Panc1 (cell line): ENCODE data around the gene EVC. TPM values are rescaled to one million over a fixed set of nuclear protein-coding genes. Genes with fewer than 3 reads are reported as not detected.

Source experiments
- ATAC-seq: fragments of 200-7000 bp; cut with Tn5 transposase; 2 replicates; pipeline ENCODE4 v1.9.1; 2020; ENCODE audit warnings: mild to moderate bottlenecking, moderate library complexity
- BruUV-seq: library from RNA; stranded (reverse); fragments of 400-500 nt; replicated peaks from 2 replicates; lab custom pipeline; 2021; lab: Mats Ljungman, UMichigan
- CTCF ChIA-PET: fragments of 300-600 bp; sonication (Branson Sonifier 250); formaldehyde crosslinking; loops from one replicate; lab custom pipeline; 2022; ENCODE audit warnings: antibody characterized with exemption; lab: Charles Lee
- POLR2A ChIA-PET: fragments of 300-600 bp; sonication (Branson Sonifier 250); formaldehyde crosslinking; loops from one replicate; lab custom pipeline; 2022; ENCODE audit warnings: antibody characterized with exemption; lab: Charles Lee
- DNase-seq: peaks from one replicate; pipeline ENCODE4 v3.0.0-alpha.2; 2010; ENCODE audit warnings: low read depth, low spot score
- H3K27ac ChIP-seq: 2 replicates; pipeline ENCODE4 v1.5.1; 2011; ENCODE audit warnings: mild to moderate bottlenecking, low read length, inconsistent platforms
- H3K27me3 ChIP-seq: fragments of 200-500 bp; sonication (Bioruptor generic); 2 replicates; pipeline ENCODE4 v1.6.0; 2014; ENCODE audit warnings: low read length, inconsistent platforms; ENCODE audit not compliant: control insufficient read depth, insufficient read depth
- H3K36me3 ChIP-seq: fragments of 200-500 bp; sonication (Bioruptor generic); 2 replicates; pipeline ENCODE4 v1.5.1; 2014; ENCODE audit warnings: inconsistent platforms, mild to moderate bottlenecking, low read length, moderate library complexity; ENCODE audit not compliant: control insufficient read depth, insufficient read depth
- H3K4me1 ChIP-seq: 2 replicates; pipeline ENCODE4 v1.5.1; 2011; ENCODE audit warnings: inconsistent platforms, mild to moderate bottlenecking, low read length, moderate library complexity; ENCODE audit not compliant: control insufficient read depth, insufficient read depth
- H3K4me3 ChIP-seq, 2 experiments: 2 replicates each; pipeline ENCODE4 v1.5.1; 2011 to 2012; ENCODE audit warnings: low read depth in 2 of 2, low read length in 2 of 2, mild to moderate bottlenecking in 2 of 2, inconsistent platforms in 1 of 2, moderate library complexity in 1 of 2
- H3K9me3 ChIP-seq: fragments of 200-500 bp; sonication (Bioruptor generic); 2 replicates; pipeline ENCODE4 v1.5.1; 2014; ENCODE audit warnings: low read depth, mild to moderate bottlenecking, inconsistent platforms, low read length, moderate library complexity; ENCODE audit not compliant: control insufficient read depth, insufficient read depth
- CTCF ChIP-seq: fragments of 450-650 bp; IDR thresholded peaks from 2 replicates; pipeline ENCODE4 v1.5.1; 2017; ENCODE audit warnings: mild to moderate bottlenecking
- POLR2AphosphoS5 ChIP-seq: IDR thresholded peaks from 2 replicates; pipeline ENCODE4 v1.6.1; 2012; ENCODE audit warnings: mild to moderate bottlenecking, low read depth, low read length, moderate library complexity
- REST ChIP-seq, 2 experiments: IDR thresholded peaks; 2 replicates each; pipeline ENCODE4 v1.6.1; 2011 to 2012; ENCODE audit warnings: low read depth in 2 of 2, control low read depth in 1 of 2, low read length in 1 of 2, mild to moderate bottlenecking in 1 of 2, moderate library complexity in 1 of 2; ENCODE audit not compliant: insufficient read depth in 1 of 2
- SIN3A ChIP-seq: IDR thresholded peaks from 2 replicates; pipeline ENCODE4 v1.6.1; 2012; ENCODE audit warnings: low read depth, mild to moderate bottlenecking, low read length, moderate library complexity, borderline replicate concordance; ENCODE audit not compliant: insufficient read depth
- TCF7L2 ChIP-seq: IDR thresholded peaks from 2 replicates; pipeline ENCODE4 v1.6.1; 2011; ENCODE audit warnings: mild to moderate bottlenecking, low read depth, low read length, inconsistent platforms
- in situ Hi-C: cut with HindIII; loops from 2 replicates; pipeline ENCODE4 v1.10.0; 2016; ENCODE audit warnings: low sequenced_read_pairs, low pct_unique_long_range_greater_than_20kb
- intact Hi-C: fragments of 100-400 bp; cut with micrococcal nuclease; formaldehyde crosslinking; loops from one replicate; pipeline ENCODE4 v1.10.0; 2022; ENCODE audit not compliant: unreplicated experiment
- total RNA-seq: library from RNA; stranded (reverse); gene quantifications from one replicate; pipeline ENCODE4 v1.2.1, GENCODE V29; 2021; ENCODE audit not compliant: unreplicated experiment

EVC gene
- total RNA-seq, 1 experiment from 2014 or later, result 12.1 TPM

- Histone ChIP-seq H3K27ac (no peak overlapping the region), H3K4me1 (no peaks in the 10 kb centered on the region), H3K9me3 (no peaks in the 10 kb centered on the region), H3K27me3 (no peaks in the 10 kb centered on the region), H3K4me3 (no peak overlapping the region), H3K36me3 (no peaks in the 10 kb centered on the region)
- in situ Hi-C loops, result no loop called here
- CTCF ChIA-PET, result no interaction called here
- BruUV-seq, result no TSS peak
- TF ChIP-seq TCF7L2, result no peak
- DNase-seq (no peak), ATAC-seq (no peak)
- intact Hi-C loops, result loop anchor here (5.0 kb wide), 1 partner anchor 739 kb away; the partner anchor contains the start of gene STK32B
- POLR2A ChIA-PET, result no interaction called here
These were observed 80.7 kb downstream of the EVC start for GRCh38 chr4:5791654-5792053.

GRCh38 chr4:5793514-5793913, 82.5 kb downstream of the EVC start:
- Histone ChIP-seq H3K4me3 (no peak overlapping the region), H3K27me3 (no peaks in the 10 kb centered on the region), H3K9me3 (no peaks in the 10 kb centered on the region), H3K4me1 (no peaks in the 10 kb centered on the region), H3K27ac (no peak overlapping the region), H3K36me3 (no peaks in the 10 kb centered on the region)
- CTCF ChIA-PET, result no interaction called here
- in situ Hi-C loops (no loop called here), intact Hi-C loops (loop anchor here (5.0 kb wide), 1 partner anchor 741 kb away; the partner anchor contains the start of gene STK32B)
- POLR2A ChIA-PET, result no interaction called here
- TF ChIP-seq POLR2AphosphoS5 (no peak), REST (IDR thresholded peaks at IDR 0.05; ENCODE audit: insufficient read depth in 1 of 2, low read depth in 2 of 2, low read length in 1 of 2) (0 out of 4 replicates have a peak, but pooled peaks of 1 of the 2 experiments have one; percentile 44), SIN3A (no peak), TCF7L2 (no peak)
- ATAC-seq, result no peak
- no TSS peak for BruUV-seq
- DNase-seq, result no peak

GRCh38 chr4:5795580-5795979, 84.6 kb downstream of the EVC start:
- Histone ChIP-seq H3K4me3 (no peak overlapping the region), H3K27ac (no peak overlapping the region), H3K36me3 (no peaks in the 10 kb centered on the region), H3K27me3 (no peaks in the 10 kb centered on the region), H3K9me3 (no peaks in the 10 kb centered on the region), H3K4me1 (no peaks in the 10 kb centered on the region)
- in situ Hi-C loops, result no loop called here
- POLR2A ChIA-PET, result no interaction called here
- DNase-seq, result no peak
- intact Hi-C loops, result no loop called here
- no TSS peak for BruUV-seq
- no peak for ATAC-seq
- TF ChIP-seq POLR2AphosphoS5, result no peak
- no peak for TF ChIP-seq REST (IDR thresholded peaks at IDR 0.05; ENCODE audit: insufficient read depth in 1 of 2, low read depth in 2 of 2, low read length in 1 of 2)
- no peak for TF ChIP-seq SIN3A
- no peak for TF ChIP-seq TCF7L2
- TF ChIP-seq CTCF, result no peak
- CTCF ChIA-PET, result no interaction called here
